ENCODE measurements around the gene ST3GAL3.

DNA sequence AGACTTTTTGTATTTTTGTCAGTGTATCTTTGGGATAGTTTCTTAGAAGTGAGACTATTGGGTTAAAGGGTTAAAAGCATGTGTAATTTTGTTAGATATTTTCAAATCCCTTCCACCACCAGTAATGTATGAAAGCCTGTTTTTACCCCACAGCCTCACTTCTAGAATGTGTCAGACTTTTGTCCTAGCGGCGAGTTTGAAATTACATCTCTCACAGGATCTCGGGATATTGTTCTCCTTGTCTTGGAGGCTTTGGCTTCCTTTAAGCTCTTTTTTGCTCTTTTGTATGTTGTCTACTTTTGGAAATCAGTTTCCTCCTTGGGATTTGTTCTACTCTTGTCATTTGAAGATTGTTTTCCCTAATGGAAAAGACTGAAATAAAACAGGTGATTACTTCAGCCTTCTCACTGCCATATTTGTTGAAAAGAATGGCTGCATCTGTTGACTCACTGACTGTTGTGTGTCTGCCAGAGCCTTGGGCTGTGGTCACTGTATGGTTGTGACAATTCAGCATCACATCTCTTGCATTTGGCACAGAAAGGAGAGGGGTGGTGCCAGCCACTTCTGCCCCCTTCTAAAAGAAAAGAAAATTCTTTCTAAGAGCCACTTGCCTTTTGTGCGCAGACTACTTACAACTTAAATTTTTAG, 22.6 kb downstream of the ST3GAL3 start:
- TF ChIP-seq, protein P1, sequence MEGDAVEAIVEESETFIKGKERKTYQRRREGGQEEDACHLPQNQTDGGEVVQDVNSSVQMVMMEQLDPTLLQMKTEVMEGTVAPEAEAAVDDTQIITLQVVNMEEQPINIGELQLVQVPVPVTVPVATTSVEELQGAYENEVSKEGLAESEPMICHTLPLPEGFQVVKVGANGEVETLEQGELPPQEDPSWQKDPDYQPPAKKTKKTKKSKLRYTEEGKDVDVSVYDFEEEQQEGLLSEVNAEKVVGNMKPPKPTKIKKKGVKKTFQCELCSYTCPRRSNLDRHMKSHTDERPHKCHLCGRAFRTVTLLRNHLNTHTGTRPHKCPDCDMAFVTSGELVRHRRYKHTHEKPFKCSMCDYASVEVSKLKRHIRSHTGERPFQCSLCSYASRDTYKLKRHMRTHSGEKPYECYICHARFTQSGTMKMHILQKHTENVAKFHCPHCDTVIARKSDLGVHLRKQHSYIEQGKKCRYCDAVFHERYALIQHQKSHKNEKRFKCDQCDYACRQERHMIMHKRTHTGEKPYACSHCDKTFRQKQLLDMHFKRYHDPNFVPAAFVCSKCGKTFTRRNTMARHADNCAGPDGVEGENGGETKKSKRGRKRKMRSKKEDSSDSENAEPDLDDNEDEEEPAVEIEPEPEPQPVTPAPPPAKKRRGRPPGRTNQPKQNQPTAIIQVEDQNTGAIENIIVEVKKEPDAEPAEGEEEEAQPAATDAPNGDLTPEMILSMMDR (conservative IDR thresholded peaks at IDR 0.05 in 1 of 2, IDR thresholded peaks at IDR 0.05 in 1 of 2; ENCODE audit: low read depth in 1 of 2, low read length in 2 of 2) = no peak
- no peak for TF ChIP-seq EZH2 (IDR thresholded peaks at IDR 0.05; ENCODE audit: low read length, missing control alignments)
